ENCODE results near the gene POLD2. TPM values are rescaled to one million over a fixed set of nuclear protein-coding genes. Genes with fewer than 3 reads are reported as not detected.

POLD2 gene
- total RNA-seq, result 117 TPM in 2 replicates

DNA sequence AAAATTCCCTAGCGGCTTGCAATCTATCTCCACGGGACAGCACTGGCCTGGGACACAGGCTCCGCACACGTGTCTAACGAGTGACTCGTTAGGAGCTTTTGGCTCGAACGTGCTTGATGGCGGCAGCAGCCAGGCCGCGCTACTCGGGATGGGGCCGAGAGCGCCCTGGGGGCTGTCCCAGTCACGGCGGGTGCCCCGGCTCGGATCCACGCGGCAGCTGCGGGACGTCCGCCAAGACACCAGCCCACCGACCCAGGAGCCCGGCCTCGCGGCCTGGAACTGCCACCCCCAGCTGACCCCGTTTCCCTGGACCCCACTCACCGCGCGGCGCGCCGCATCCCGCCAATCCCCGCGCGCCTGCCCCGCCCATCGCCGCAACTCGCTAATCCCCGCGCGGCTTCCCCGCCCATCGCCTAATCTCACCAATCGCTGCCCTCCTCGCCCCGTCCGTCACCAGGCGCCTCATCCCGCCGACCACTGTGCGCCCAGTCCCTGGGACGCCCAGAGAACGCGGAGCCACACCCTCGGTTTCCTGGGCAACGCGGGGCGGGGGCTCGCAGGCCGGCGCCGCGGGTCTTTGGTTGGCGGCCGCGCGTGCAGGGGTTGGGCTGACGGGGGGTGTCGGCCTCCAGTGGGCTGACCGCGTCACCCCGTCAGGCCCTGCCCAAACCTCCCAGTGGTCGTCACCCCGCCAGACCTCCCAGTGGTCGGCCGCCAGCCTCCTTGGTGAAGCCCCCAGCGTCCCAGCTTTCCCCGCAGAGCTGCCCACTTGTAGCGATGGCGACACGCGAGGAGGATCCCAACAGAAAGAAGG is at the start of gene POLD2:
TSS of gene POLD2 (minus strand) at position 359 of the 814 bp plus-strand sequence. CDS start 1,495 bp downstream, outside the sequence.

DNA sequence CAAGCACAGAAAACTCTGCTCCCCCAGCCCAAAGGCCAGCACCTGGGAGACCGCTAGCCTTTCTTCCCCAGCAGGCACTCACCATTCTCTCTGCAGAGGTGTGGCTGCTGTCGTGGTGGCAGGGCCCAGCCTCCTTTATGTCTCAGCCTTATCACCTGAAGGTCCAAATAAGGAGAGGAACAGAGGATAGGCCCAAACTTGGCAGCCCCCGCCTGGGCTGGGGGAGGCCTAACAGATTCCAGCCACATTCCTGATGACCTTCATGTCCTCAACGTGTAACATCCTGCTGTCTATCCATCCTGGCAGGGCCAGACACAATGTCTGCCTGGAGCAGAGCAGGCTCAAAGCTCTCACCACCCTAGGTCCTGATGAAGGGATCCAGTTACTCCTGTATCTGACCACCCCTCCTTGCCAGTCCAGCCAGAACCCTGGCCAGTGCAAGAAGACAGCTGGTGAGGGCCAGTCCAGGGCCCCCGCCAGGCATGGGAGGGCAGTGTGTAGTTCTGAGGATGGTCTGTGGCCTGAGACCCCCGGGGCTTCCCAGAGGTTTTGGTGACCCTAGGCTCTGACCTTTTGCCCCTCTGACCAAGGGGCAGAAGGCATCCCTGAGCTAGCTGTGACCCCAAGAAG is 18.0 kb upstream of the POLD2 start, which contains the start of gene MYL7:
TSS of gene MYL7 (minus strand) at position 112 of the 630 bp plus-strand sequence. CDS start at position 85, 27 bp downstream.

DNA sequence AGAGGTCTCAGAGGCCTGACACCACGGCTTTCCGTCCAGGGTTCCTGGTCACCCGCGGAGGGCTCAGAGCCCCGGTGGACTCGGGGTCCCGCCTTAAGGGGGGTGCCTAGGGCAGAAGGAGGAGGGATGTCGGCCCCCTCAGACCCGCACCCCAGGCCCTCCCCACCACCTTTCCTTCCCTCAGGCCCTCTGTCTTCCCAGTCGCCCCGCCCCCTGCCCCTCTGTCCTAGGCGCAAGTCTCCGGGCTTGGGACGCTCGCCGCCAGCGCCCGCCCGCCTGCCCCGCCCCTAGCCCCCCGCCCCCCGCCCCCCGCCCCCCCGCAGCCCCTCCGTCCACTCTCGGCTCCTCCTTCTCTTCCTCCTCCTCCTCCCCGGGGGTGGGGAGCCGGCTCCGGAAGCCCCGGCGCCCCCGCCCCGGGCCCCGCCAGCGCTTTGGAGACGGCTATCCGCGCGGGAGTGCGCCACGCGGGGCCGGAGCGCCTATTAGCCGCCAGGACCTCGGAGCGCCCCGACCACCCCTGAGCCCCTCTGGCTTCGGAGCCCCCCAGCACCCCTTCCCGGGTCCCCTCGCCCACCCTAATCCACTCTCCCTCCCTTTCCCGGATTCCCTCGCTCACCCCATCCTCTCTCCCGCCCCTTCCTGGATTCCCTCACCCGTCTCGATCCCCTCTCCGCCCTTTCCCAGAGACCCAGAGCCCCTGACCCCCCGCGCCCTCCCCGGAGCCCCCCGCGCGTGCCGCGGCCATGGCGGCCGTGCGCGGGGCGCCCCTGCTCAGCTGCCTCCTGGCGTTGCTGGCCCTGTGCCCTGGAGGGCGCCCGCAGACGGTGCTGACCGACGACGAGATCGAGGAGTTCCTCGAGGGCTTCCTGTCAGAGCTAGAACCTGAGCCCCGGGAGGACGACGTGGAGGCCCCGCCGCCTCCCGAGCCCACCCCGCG is 19.2 kb downstream of the POLD2 start, which contains the start of gene AEBP1:
TSS of gene AEBP1 (plus strand) at position 423 of the 937 bp plus-strand sequence. CDS start at position 744, 321 bp downstream.

DNA sequence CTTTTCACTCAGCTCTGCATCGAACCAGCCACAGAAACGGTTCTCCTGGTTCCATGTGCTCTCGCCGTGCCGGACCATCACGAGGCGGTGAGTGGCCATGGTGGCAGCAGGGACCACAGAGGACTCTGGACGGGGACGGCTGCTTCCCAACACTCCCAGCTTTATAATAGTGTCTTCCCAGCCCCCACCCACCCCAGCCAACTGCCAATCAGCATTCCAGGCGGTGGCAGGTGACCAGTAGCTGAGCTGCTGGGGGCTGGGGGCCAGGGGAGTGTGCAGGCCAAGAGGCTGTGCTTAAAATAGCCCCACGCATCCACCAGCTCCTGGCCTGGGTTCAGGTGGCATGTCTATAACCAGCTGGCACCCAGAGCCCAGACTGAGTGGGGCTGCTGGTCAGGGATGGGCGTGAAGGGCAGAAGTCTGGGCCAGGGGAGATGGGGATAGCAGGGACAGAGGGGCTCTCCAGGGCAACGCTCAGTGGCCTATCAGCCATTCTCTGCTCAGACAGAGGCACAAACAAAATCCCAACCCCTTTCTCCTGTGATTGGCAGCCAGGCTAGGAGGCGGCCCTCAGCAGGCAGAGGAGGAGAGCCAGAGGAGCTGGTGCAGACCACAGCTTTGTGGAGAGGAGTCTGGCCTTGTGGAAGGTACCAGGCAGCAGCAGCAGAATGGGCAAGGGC is 57.8 kb downstream of the POLD2 start, which contains the start of gene PGAM2:
TSS of gene PGAM2 (minus strand) at position 137 of the 680 bp plus-strand sequence. CDS start at position 99, 38 bp downstream.

Other genes starting within 250 kb of the POLD2 start
- gene URGCP, start 217.0 kb downstream of the POLD2 start, total RNA-seq, result 19.5 and 20.4 TPM in 2 replicates
- gene UBE2D4, start 197.1 kb downstream of the POLD2 start, total RNA-seq, result 25.0 and 34.4 TPM in 2 replicates
- not detected in 2 replicates for gene SPDYE1, start 125.7 kb downstream of the POLD2 start, total RNA-seq
- 222 and 224 TPM in 2 replicates for gene DBNL, start 78.8 kb downstream of the POLD2 start, total RNA-seq
- gene PGAM2, start 58.0 kb downstream of the POLD2 start, total RNA-seq, result not detected in 2 replicates
- gene POLM, start 41.0 kb downstream of the POLD2 start, total RNA-seq, result 16.6 and 18.0 TPM in 2 replicates
- gene AEBP1, start 19.2 kb downstream of the POLD2 start, total RNA-seq, result 8.2 and 9.2 TPM in 2 replicates
- not detected in 2 replicates for gene MYL7, start 17.8 kb upstream of the POLD2 start, total RNA-seq
- gene GCK, start 65.9 kb upstream of the POLD2 start, total RNA-seq, result 0.39 TPM in 1 of 2 replicates, not detected in the other
- 92.3 and 96.4 TPM in 2 replicates for gene YKT6, start 77.4 kb upstream of the POLD2 start, total RNA-seq
- 0.20 and 0.69 TPM in 2 replicates for gene CAMK2B, start 202.0 kb upstream of the POLD2 start, total RNA-seq

All from mammary microvascular endothelial cell (primary cell).